Activated CD4-positive, CD25-positive, alpha-beta regulatory T cell treated with anti-CD3 and anti-CD28 coated beads, Interleukin-2, amount 50 U/mL, for 24 hours (primary cell): ENCODE results near the gene CENPS.
A peak's percentile ranks its signal among the peaks of the same experiment; 100 is the strongest.
"Not testable (repeated sequence)": the region's sequence is repeated elsewhere in the genome, so short reads cannot be mapped to it uniquely, and the experiment has no call there.

Source experiments
- ATAC-seq, 2 donors: fragments of 150-1000 bp; cut with Tn5 transposase; one replicate each; pipeline ENCODE4 v1.10.0; 2021; ENCODE audit warnings: mild to moderate bottlenecking in 1 of 2, moderate library complexity in 1 of 2

Gene CENPS

GRCh38 chr1:10456048-10456447 is 25.8 kb downstream of the CENPS start:
- no peak for ATAC-seq

GRCh38 chr1:10456661-10457060 is 26.4 kb downstream of the CENPS start:
- no peak for ATAC-seq

GRCh38 chr1:10457462-10457861 is 27.2 kb downstream of the CENPS start:
- ATAC-seq: not testable (repeated sequence)

- no peak for ATAC-seq
These were observed 27.6 kb downstream of the CENPS start for GRCh38 chr1:10457875-10458274.

GRCh38 chr1:10459184-10459583 is 29.0 kb downstream of the CENPS start:
- no peak for ATAC-seq

GRCh38 chr1:10467078-10467477 is 36.8 kb downstream of the CENPS start:
- no peak for ATAC-seq

GRCh38 chr1:10470043-10470442 is 39.8 kb downstream of the CENPS start:
- no peak for ATAC-seq

- no peak for ATAC-seq
These were observed 41.4 kb downstream of the CENPS start for GRCh38 chr1:10471411-10472219.

GRCh38 chr1:10472220-10473144 is 42.2 kb downstream of the CENPS start, which contains the start of gene DFFA:
TSS of gene DFFA (minus strand) at chr1:10472529. CDS start at chr1:10472458, 71 bp downstream.
- peak; percentile 86 to 87 for ATAC-seq

- ATAC-seq: no peak
These were observed 43.0 kb downstream of the CENPS start for GRCh38 chr1:10473145-10473765.

GRCh38 chr1:10474309-10474612 is 44.0 kb downstream of the CENPS start:
- ATAC-seq: not testable (repeated sequence)

GRCh38 chr1:10474613-10475507 is 44.6 kb downstream of the CENPS start, which contains the start of gene PEX14:
TSS of gene PEX14 (plus strand) at chr1:10474950. CDS start at chr1:10474967, 17 bp downstream.
- peak; percentile 87 to 88 for ATAC-seq

GRCh38 chr1:10475510-10475909 is 45.3 kb downstream of the CENPS start:
- ATAC-seq: no peak

- ATAC-seq: no peak
These were observed 49.1 kb downstream of the CENPS start for GRCh38 chr1:10479296-10479695.

GRCh38 chr1:10480614-10481013 is 50.4 kb downstream of the CENPS start:
- no peak for ATAC-seq

- no peak for ATAC-seq
These were observed 54.3 kb downstream of the CENPS start for GRCh38 chr1:10484521-10484920.

- no peak for ATAC-seq
These were observed 59.2 kb downstream of the CENPS start for GRCh38 chr1:10489291-10490055.

- ATAC-seq: no peak
These were observed 60.2 kb downstream of the CENPS start for GRCh38 chr1:10490286-10490970.
